Activated CD4-positive, alpha-beta T cell treated with anti-CD3 and anti-CD28 coated beads, Interleukin-2, amount 10 ng/mL, durations not matched to agents 24 days and 14 days (primary cell): ENCODE measurements around the gene SLC8A3. TPM values are rescaled to one million over a fixed set of nuclear protein-coding genes. Genes with fewer than 3 reads are reported as not detected.

Source experiments
- DNase-seq: peaks from one replicate; pipeline ENCODE4 v3.0.0; 2022
- H3K27ac Mint-ChIP-seq: one replicate; pipeline ENCODE4 v1.8.0; 2022; ENCODE audit warnings: mild to moderate bottlenecking, mixed read lengths
- H3K27me3 Mint-ChIP-seq: one replicate; pipeline ENCODE4 v1.8.0; 2022; ENCODE audit warnings: mixed read lengths
- H3K36me3 Mint-ChIP-seq: one replicate; pipeline ENCODE4 v1.8.0; 2022; ENCODE audit warnings: low read depth, mild to moderate bottlenecking, mixed read lengths
- H3K4me1 Mint-ChIP-seq: one replicate; pipeline ENCODE4 v1.8.0; 2021; ENCODE audit warnings: mixed read lengths
- H3K4me3 Mint-ChIP-seq: one replicate; pipeline ENCODE4 v1.8.0; 2022; ENCODE audit warnings: mild to moderate bottlenecking, moderate library complexity, mixed read lengths
- H3K9me3 Mint-ChIP-seq: one replicate; pipeline ENCODE4 v1.8.0; 2021; ENCODE audit warnings: mixed read lengths
- intact Hi-C: fragments of 100-400 bp; cut with micrococcal nuclease; formaldehyde crosslinking; loops from one replicate; pipeline ENCODE4 v1.15.1; 2023
- total RNA-seq: library from RNA; stranded (reverse); gene quantifications from 2 replicates; pipeline ENCODE4 v1.2.3, GENCODE V29; 2022

Gene SLC8A3
- total RNA-seq, 1 donor from 2014 or later: 0.79 TPM

DNA sequence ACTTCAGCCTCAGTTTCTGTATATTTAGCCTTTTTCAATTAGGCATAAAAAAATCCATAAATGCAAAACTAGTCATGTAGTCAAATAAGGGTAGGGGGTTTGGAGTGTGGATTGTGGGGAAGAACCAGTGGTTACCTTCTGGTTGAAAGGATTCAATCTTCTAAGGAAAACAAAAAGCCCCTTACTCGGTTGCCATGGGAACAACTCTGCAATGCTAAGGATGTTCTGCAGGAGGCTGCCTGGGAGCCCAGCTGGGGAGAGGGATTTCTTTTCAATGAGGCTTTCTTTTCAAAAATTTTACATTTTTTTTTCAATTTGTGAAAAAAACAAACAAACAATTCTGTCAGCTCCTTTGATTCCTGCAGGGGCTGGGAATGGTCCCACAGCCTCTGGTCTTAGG is 67.2 kb downstream of the SLC8A3 start:
- H3K4me1 Mint-ChIP-seq: no peaks in the 10 kb centered on the region
- H3K27me3 Mint-ChIP-seq: peaks cover 8% of the 10 kb centered on the region
- no peaks in the 10 kb centered on the region for H3K9me3 Mint-ChIP-seq
- H3K27ac Mint-ChIP-seq: no peak overlapping the region
- no peaks in the 10 kb centered on the region for H3K36me3 Mint-ChIP-seq
- no peak for DNase-seq
- intact Hi-C loops: no loop called here
- no peak overlapping the region for H3K4me3 Mint-ChIP-seq

DNA sequence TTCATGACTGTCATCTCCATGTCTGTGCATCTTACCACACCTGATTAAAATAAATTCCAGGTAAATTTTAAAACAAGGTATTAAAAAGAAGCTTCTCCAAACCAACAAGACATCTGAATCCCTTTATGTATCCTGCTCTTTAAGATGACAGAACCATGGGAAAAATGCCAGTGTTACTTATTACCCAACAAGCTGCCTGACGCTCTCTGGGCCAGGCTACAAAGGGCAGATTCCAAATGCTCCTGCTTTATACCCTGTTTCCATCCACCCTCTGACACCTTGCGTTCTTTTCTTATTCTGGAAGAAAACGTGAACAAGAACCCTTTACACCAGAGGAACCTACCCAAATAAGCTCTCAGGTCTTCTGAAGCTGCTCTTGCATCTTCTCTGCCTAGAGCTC is 70.7 kb downstream of the SLC8A3 start:
- no peaks in the 10 kb centered on the region for H3K36me3 Mint-ChIP-seq
- DNase-seq: no peak
- no peaks in the 10 kb centered on the region for H3K4me1 Mint-ChIP-seq
- no peaks in the 10 kb centered on the region for H3K9me3 Mint-ChIP-seq
- intact Hi-C loops: no loop called here
- no peak overlapping the region for H3K27ac Mint-ChIP-seq
- H3K27me3 Mint-ChIP-seq: peaks cover 4% of the 10 kb centered on the region
- H3K4me3 Mint-ChIP-seq: no peak overlapping the region

DNA sequence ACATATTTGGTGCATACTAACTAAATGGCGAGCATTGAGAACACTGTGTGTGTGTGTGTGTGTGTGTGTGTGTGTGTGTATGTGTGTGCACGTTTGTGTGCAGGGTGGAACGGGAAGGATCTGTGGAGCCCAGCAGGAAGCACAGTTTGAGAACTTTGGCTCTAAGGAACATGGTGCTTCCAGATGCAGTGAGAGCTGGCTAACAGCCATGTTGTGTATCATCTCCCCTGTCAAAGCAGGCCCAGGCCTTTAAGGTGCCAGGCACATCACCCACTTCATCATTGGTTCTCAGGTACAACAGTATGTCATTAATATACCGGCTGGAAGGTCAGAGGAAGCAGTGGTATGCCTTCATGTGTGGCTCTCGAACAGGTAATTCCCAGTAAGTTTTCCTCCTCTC is 72.5 kb downstream of the SLC8A3 start:
- intact Hi-C loops: no loop called here
- DNase-seq: no peak
- Mint-ChIP-seq H3K4me3 (no peak overlapping the region), H3K27ac (no peak overlapping the region), H3K4me1 (no peaks in the 10 kb centered on the region), H3K9me3 (no peaks in the 10 kb centered on the region), H3K27me3 (peaks cover 4% of the 10 kb centered on the region), H3K36me3 (no peaks in the 10 kb centered on the region)

DNA sequence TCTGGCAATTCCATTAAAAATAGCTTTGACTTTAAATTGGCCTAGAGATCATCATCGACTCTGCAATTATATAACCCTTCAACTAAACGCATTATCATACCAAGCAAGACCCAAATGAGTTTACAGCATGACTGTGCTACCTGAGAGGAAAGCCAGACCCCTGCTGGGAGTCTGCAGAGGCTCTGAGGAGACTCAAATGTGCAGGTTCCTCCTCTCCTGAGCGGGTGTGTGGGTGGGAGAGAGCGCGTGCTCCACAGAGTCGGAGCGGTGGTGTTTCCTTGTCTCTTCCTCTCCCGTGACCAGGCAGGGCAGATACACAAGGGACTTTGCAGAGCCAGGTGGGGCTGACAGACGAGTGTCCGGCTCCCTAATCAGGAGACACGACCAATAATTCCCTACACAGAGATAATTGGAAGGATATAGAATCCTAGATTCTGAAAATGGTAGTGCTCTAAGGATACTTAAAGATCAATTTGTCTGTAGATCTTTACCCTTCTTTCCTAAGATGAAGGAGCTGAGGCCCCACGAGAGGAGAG is 74.1 kb downstream of the SLC8A3 start:
- Mint-ChIP-seq H3K4me1 (no peaks in the 10 kb centered on the region), H3K36me3 (no peaks in the 10 kb centered on the region), H3K4me3 (no peak overlapping the region), H3K27ac (no peak overlapping the region), H3K9me3 (no peaks in the 10 kb centered on the region), H3K27me3 (peaks cover 6% of the 10 kb centered on the region)
- intact Hi-C loops: no loop called here
- DNase-seq: no peak

DNA sequence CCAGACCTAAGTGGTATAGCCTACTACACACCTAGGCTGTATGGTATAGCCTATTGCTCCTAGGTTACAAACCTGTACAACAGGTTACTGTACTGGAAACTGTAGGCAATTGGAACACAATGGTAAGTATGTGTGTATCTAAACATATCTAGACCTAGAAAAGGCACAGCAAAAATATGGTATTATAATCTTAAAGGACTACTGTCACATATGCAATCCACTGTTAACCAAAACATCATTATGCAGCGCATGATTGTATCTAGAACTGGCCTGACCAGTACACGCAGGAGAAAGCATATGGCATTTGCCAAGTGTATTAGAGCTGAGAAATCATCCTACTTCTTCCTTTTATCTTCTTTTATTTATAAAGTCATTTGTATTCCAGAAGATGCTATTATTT is 75.5 kb downstream of the SLC8A3 start:
- no peak overlapping the region for H3K4me3 Mint-ChIP-seq
- intact Hi-C loops: no loop called here
- no peak overlapping the region for H3K27ac Mint-ChIP-seq
- H3K27me3 Mint-ChIP-seq: peaks cover 11% of the 10 kb centered on the region
- no peaks in the 10 kb centered on the region for H3K9me3 Mint-ChIP-seq
- H3K36me3 Mint-ChIP-seq: no peaks in the 10 kb centered on the region
- no peak for DNase-seq
- no peaks in the 10 kb centered on the region for H3K4me1 Mint-ChIP-seq

DNA sequence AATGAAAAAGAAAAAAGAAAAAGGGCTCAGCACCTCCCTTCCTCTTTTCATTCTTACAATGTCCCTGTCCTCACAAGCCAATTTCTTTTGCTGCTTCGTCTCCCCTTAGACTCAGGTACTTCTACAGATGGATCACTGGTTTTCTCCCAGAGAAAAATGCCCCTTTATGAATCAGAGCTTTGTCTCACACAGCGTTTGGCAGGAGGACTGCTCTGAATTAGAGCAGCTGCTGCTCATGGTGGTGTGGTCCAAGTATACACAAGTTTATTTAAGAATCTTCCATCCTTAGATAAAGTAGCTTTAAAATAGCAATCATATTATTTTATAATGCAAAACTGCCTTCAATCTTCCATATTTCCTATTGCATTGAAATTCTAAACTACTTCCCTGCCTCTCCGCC is 80.3 kb downstream of the SLC8A3 start:
- DNase-seq: no peak
- Mint-ChIP-seq H3K9me3 (no peaks in the 10 kb centered on the region), H3K36me3 (no peaks in the 10 kb centered on the region), H3K27me3 (peaks cover 20% of the 10 kb centered on the region), H3K27ac (no peak overlapping the region), H3K4me1 (no peaks in the 10 kb centered on the region), H3K4me3 (no peak overlapping the region)
- intact Hi-C loops: no loop called here

DNA sequence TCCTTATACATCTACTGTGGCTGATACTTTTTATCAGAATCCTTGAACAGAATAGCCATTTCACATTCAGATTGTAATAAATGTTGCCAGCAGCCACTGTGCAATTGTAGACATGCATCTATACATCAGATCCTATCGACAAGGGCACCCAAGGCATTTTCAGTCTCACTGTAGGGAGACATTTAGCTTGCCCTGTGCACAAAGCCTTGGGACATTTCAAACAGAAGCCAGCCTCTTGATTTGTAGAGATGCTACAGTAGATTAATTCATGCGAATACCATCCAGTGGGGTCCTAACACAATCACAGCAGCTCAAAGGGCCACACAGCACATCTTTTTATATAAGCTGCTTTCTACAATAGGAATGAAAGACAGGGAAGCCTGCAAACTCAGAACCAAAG is 81.4 kb downstream of the SLC8A3 start:
- Mint-ChIP-seq H3K9me3 (no peaks in the 10 kb centered on the region), H3K4me3 (no peak overlapping the region), H3K27ac (no peak overlapping the region), H3K4me1 (no peaks in the 10 kb centered on the region), H3K27me3 (peaks cover 21% of the 10 kb centered on the region), H3K36me3 (no peaks in the 10 kb centered on the region)
- intact Hi-C loops: no loop called here
- DNase-seq: no peak

DNA sequence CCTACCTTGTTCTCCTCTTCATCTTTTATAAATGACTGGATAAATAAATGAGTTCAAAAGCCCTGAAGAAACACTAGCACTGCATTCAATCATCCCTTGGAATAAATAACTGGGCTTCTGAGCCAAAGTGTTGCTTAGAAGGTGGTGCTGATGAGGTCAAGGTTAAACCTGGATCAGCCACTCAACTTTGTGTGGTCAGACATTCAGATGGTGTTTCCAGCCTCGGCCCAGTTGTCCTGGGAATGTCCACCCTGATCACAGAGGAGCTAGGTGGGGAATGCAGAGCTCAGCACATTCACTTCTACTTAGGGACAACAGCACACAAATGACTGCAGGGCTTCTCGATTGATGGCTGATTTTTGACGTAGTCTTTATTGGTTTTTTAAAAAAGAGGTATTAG is 88.7 kb downstream of the SLC8A3 start:
- Mint-ChIP-seq H3K27me3 (peaks cover 40% of the 10 kb centered on the region), H3K36me3 (no peaks in the 10 kb centered on the region), H3K27ac (no peak overlapping the region), H3K9me3 (no peaks in the 10 kb centered on the region), H3K4me3 (no peak overlapping the region), H3K4me1 (no peaks in the 10 kb centered on the region)
- DNase-seq: no peak
- intact Hi-C loops: no loop called here

DNA sequence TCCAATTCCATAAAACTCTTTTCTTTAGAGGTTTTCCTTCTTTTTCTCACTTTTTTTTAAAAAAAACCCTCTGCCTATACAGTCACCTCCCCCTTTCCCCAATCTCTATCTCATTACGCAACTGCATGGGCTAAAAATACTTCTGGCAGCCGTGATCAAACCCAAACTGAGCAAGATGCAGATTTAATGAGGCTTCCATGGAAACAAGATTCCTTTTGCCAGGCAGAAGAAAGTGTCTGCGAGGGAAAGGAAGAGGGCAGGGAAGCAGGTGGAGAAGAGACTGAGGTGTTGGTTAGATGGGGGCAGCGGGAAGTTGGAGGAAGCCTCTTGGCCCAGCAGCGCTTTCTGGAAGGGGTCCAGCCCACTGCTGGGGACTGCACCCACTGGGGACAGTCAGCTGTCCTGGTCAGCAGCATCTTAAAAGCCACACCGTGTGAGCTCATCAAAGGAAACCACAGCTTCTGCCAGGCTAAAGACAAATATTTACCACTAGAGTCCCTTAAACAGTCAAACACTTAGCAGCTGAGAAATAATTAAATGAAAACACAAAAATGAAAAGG is 90.4 kb downstream of the SLC8A3 start:
- Mint-ChIP-seq H3K9me3 (no peaks in the 10 kb centered on the region), H3K36me3 (no peaks in the 10 kb centered on the region), H3K27me3 (peaks cover 34% of the 10 kb centered on the region), H3K4me3 (no peak overlapping the region), H3K27ac (no peak overlapping the region), H3K4me1 (no peaks in the 10 kb centered on the region)
- DNase-seq: no peak
- intact Hi-C loops: no loop called here

DNA sequence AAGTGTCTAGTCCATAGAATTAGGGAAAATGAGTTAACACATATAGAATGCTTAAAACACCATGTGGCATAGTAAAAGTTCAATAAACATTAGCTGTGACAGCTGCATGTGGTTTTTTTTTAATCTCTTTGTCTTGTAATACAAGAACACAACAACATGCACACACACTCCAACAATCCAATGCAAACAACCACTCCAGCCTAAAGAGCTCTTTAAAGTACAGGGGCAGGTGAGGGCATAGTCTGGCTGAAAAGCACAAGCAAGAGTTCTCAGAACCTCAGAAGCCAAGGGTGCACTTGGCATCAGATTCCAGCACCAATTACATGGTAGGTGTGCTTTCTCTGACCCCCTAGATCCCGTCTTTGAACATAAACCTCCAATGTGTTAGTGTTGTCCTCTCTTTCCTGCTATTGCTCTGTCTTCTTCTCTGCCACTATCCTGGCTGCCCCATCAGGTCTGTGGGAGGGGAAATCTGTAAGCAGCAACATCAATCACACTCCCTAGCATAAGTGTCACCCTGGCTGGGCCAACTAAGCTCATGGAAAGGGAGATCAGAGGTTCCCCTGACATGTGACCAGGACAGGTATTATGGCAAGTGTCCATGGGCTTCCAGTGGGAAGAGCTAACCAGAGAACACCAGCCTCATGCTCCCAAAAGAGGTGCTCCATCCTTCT is 91.0 kb downstream of the SLC8A3 start:
- Mint-ChIP-seq H3K27me3 (peaks cover 34% of the 10 kb centered on the region), H3K4me1 (no peaks in the 10 kb centered on the region), H3K27ac (no peak overlapping the region), H3K4me3 (no peak overlapping the region), H3K36me3 (no peaks in the 10 kb centered on the region), H3K9me3 (no peaks in the 10 kb centered on the region)
- DNase-seq: no peak
- intact Hi-C loops: no loop called here

DNA sequence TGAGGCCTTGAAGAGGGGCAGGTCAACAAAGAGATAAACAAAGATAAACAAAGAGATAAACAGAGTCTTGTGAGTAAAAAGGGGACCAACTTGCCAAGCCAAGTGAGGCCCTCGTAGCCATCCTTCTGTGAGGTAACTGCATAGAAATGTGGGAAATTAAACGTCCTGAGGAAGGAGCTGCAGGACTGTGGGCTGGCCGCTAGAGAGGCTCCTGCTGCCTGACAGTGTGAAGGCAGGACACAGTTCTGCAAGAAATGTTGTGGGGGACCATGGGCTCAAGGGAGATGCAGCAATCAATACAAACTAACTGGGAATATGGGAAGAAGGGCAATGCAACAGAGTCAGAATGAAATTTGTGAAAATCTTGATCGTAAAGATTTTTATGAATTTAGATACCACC is 91.9 kb downstream of the SLC8A3 start:
- Mint-ChIP-seq H3K27ac (no peak overlapping the region), H3K36me3 (no peaks in the 10 kb centered on the region), H3K9me3 (no peaks in the 10 kb centered on the region), H3K4me3 (no peak overlapping the region), H3K4me1 (no peaks in the 10 kb centered on the region), H3K27me3 (peaks cover 32% of the 10 kb centered on the region)
- intact Hi-C loops: no loop called here
- no peak for DNase-seq

DNA sequence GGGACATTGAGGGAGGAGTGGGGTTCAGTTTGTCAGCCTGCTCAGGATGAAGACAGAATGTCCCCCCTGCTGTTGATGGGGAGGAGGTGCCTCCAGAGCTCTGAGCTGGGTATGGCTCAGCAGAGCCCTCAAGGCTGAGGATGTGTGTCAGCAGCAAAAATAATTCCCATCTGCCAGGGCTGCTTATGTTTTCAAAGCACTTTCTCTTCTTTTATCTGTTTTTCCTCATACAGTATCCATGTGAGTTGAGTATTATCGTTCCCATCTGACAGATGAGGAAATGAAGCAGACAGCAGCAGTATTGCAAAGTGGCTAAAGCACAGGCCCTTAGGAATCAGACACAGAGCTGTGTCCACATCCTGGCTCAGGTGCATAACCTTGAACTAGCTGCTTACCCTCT is 94.1 kb downstream of the SLC8A3 start:
- Mint-ChIP-seq H3K27ac (no peak overlapping the region), H3K27me3 (peaks cover 24% of the 10 kb centered on the region), H3K9me3 (no peaks in the 10 kb centered on the region), H3K4me1 (no peaks in the 10 kb centered on the region), H3K4me3 (no peak overlapping the region), H3K36me3 (no peaks in the 10 kb centered on the region)
- intact Hi-C loops: no loop called here
- no peak for DNase-seq

DNA sequence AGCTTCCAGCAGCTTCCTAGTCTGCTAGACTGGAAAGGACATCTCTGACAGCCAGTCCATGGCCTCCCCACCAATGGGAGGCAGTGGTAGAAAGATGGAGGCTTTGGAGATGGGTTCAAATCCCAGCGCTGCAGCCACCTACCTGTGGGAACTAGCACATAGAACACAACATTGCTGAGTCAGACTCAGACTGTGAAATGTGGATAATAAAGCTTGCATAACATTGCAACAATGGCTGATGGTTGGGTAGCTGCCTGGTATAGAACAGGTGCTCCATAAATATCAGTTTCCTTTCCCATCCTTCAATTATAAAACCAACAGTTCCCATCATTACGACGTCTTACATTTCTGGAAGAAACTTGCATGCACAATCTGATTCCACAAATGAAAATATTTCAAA is 94.6 kb downstream of the SLC8A3 start:
- H3K4me1 Mint-ChIP-seq: no peaks in the 10 kb centered on the region
- intact Hi-C loops: no loop called here
- DNase-seq: no peak
- H3K36me3 Mint-ChIP-seq: no peaks in the 10 kb centered on the region
- H3K4me3 Mint-ChIP-seq: no peak overlapping the region
- H3K27ac Mint-ChIP-seq: no peak overlapping the region
- H3K27me3 Mint-ChIP-seq: peaks cover 24% of the 10 kb centered on the region
- no peaks in the 10 kb centered on the region for H3K9me3 Mint-ChIP-seq

DNA sequence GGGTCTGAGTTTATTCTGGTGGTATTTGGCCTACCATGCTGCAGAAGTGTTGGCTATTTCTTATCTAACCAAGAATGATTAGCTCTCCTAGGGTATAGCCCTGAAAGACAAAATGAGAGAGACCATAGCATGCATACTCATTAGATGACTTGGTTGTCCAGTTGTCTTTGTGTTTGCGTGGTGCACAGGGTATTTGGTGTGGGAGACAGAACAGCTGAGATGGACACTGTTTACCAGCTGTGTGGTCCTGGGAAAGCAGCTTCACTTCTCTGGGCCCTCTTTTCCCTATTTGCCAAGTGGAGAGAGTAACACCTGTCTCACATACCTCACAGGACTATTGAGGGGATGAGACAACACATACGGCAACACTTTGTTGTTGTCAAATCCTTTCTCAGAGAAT is 95.6 kb downstream of the SLC8A3 start:
- Mint-ChIP-seq H3K4me3 (no peak overlapping the region), H3K4me1 (no peaks in the 10 kb centered on the region), H3K9me3 (no peaks in the 10 kb centered on the region), H3K36me3 (no peaks in the 10 kb centered on the region), H3K27ac (no peak overlapping the region), H3K27me3 (peaks cover 20% of the 10 kb centered on the region)
- no peak for DNase-seq
- intact Hi-C loops: no loop called here

DNA sequence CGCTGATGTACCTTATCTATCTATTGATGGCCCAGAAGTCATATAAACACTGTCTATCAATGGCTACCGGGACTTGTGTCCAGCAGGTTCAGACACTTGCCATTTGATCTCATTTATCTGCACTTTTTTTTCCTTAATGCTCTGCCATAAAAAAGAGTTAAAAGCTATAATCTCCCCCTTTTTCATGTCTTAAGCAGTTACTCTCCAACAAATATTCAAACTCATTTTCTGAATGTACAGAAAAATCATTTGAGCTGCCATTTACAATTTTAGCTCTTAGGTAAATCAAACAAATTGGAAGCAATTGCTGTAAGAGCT is 101.4 kb downstream of the SLC8A3 start:
- no peak for DNase-seq
- intact Hi-C loops: no loop called here
- Mint-ChIP-seq H3K27ac (no peak overlapping the region), H3K4me3 (no peak overlapping the region), H3K27me3 (peaks cover 20% of the 10 kb centered on the region), H3K36me3 (no peaks in the 10 kb centered on the region), H3K4me1 (no peaks in the 10 kb centered on the region), H3K9me3 (no peaks in the 10 kb centered on the region)
